Endodermal cell (in vitro differentiated cells): ENCODE measurements around the gene TTC7B. TPM values are rescaled to one million over a fixed set of nuclear protein-coding genes. Genes with fewer than 3 reads are reported as not detected.

ENCODE experiments used
- DNase-seq: peaks from one replicate; pipeline ENCODE4 v3.0.0-alpha.2; 2017
- H3K27ac ChIP-seq: 2 replicates; pipeline ENCODE4 v1.5.1; 2013; ENCODE audit warnings: mild to moderate bottlenecking, low read depth, low read length, moderate library complexity
- H3K27me3 ChIP-seq: 2 replicates; pipeline ENCODE4 v1.6.1; 2013; ENCODE audit warnings: mild to moderate bottlenecking, low read length, moderate library complexity; ENCODE audit not compliant: insufficient read depth, control insufficient read depth, poor library complexity, severe bottlenecking
- H3K36me3 ChIP-seq: 2 replicates; pipeline ENCODE4 v1.7.0; 2013; ENCODE audit warnings: mild to moderate bottlenecking, low read length, moderate library complexity; ENCODE audit not compliant: control insufficient read depth, insufficient read depth
- H3K4me1 ChIP-seq: one replicate; pipeline ENCODE4 v1.7.0; 2013; ENCODE audit warnings: low read length; ENCODE audit not compliant: control insufficient read depth, insufficient read depth
- H3K4me3 ChIP-seq: 2 replicates; pipeline ENCODE4 v1.5.1; 2013; ENCODE audit warnings: mild to moderate bottlenecking, low read length, moderate library complexity
- H3K9ac ChIP-seq: 2 replicates; pipeline ENCODE4 v1.6.1; 2013; ENCODE audit warnings: mild to moderate bottlenecking, low read length, moderate library complexity; ENCODE audit not compliant: poor library complexity, severe bottlenecking; ENCODE audit errors: extremely low read depth
- H3K9me3 ChIP-seq: 2 replicates; pipeline ENCODE4 v1.6.1; 2013; ENCODE audit warnings: mild to moderate bottlenecking, low read length, moderate library complexity; ENCODE audit not compliant: control insufficient read depth
- H3K27ac Mint-ChIP-seq: 2 replicates; pipeline ENCODE4 v1.8.0; 2020; ENCODE audit warnings: mixed read lengths
- H3K27me3 Mint-ChIP-seq: 2 replicates; pipeline ENCODE4 v1.8.0; 2021; ENCODE audit warnings: mild to moderate bottlenecking, mixed read lengths; ENCODE audit not compliant: insufficient read depth
- H3K36me3 Mint-ChIP-seq: 2 replicates; pipeline ENCODE4 v1.8.0; 2020; ENCODE audit warnings: low read depth, mixed read lengths
- H3K4me1 Mint-ChIP-seq: 2 replicates; pipeline ENCODE4 v1.8.0; 2020; ENCODE audit warnings: mixed read lengths
- H3K4me3 Mint-ChIP-seq: 2 replicates; pipeline ENCODE4 v1.8.0; 2020; ENCODE audit warnings: mild to moderate bottlenecking, moderate library complexity, mixed read lengths
- H3K9me3 Mint-ChIP-seq: 2 replicates; pipeline ENCODE4 v1.8.0; 2020; ENCODE audit warnings: mild to moderate bottlenecking, mixed read lengths
- WGBS, 2 experiments: methylation state at CpG; one replicate each; pipeline versions ENCODE4 v1.1.5 to v1.1.7; 2013; ENCODE audit warnings: missing lambda C conversion rate in 2 of 2, mixed read lengths in 1 of 2; ENCODE audit not compliant: insufficient coverage in 1 of 2, insufficient read length in 1 of 2; 5-methylcytosine and 5-hydroxymethylcytosine counted together
- total RNA-seq, 2 donors: library from RNA; stranded (reverse); fragmentation: NEBNext Ultra II Directional in 1 of 2; extraction: Animal tissue kit (Norgen Biotek cat#: 25700) in 1 of 2; gene quantifications; 2 replicates in 1 of 2; 3 replicates in 1 of 2; pipeline ENCODE4 v1.2.1, GENCODE V29; 2021
- TF ChIP-seq, protein P1 (sequence below): fragments of 200-600 bp; sonication (generic); conservative IDR thresholded peaks from 2 replicates; pipeline ENCODE4 v1.5.0; 2021; ENCODE audit warnings: antibody characterized with exemption, mild to moderate bottlenecking

Gene TTC7B
- total RNA-seq, 2 donors from 2014 or later, result 51.3 to 62.6 TPM

DNA sequence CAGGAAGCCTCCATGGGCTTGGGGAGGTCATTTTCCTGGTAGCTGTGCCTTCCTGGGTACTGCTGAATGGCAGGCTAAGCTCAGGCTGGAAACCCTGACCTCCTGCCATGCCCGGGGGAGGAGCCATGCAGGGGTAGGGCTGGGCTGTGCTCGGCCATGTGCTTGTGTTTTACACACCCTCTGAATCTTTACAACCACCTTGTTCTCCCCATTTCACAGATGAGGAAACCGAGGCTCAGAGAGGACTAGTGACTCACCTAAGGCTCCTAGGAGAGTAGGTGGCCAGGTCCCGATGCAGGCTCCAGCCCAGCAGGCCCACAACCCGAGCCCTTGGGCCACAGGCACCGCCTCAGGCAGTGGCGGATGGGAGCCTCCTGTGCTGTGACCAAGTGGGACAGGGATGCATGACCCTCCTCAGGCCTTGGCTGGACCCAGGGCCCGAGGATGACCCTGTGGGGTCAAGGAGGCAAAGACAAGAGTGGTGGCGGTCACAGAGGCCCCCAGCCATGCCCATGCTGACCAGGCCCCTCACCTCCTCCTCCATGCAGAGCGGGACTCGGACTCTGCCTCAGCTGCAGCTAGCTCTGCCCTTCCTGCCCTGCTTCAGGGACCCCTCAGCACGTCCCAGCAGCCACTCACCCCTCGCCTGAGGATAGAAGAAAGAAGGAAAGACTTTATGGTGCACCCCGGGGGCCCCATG is 283.3 kb downstream of the TTC7B start:
- 89 to 91% methylated on average over 7 to 14 of the region's 14 CpGs for WGBS, 2 experiments
- Histone ChIP-seq H3K9me3 (no peaks in the 10 kb centered on the region), H3K27ac (no peak overlapping the region), H3K9ac (no peak overlapping the region), H3K27me3 (no peaks in the 10 kb centered on the region), H3K36me3 (no peaks in the 10 kb centered on the region), H3K4me1 (no peaks in the 10 kb centered on the region), H3K4me3 (no peak overlapping the region)
- Mint-ChIP-seq H3K4me3 (no peak overlapping the region), H3K9me3 (peaks cover 3% of the 10 kb centered on the region), H3K27ac (no peak overlapping the region), H3K4me1 (peaks cover 3% of the 10 kb centered on the region), H3K36me3 (peaks cover 6% of the 10 kb centered on the region), H3K27me3 (no peaks in the 10 kb centered on the region)
- no peak for DNase-seq
- TF ChIP-seq, protein P1, sequence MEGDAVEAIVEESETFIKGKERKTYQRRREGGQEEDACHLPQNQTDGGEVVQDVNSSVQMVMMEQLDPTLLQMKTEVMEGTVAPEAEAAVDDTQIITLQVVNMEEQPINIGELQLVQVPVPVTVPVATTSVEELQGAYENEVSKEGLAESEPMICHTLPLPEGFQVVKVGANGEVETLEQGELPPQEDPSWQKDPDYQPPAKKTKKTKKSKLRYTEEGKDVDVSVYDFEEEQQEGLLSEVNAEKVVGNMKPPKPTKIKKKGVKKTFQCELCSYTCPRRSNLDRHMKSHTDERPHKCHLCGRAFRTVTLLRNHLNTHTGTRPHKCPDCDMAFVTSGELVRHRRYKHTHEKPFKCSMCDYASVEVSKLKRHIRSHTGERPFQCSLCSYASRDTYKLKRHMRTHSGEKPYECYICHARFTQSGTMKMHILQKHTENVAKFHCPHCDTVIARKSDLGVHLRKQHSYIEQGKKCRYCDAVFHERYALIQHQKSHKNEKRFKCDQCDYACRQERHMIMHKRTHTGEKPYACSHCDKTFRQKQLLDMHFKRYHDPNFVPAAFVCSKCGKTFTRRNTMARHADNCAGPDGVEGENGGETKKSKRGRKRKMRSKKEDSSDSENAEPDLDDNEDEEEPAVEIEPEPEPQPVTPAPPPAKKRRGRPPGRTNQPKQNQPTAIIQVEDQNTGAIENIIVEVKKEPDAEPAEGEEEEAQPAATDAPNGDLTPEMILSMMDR, result no peak

DNA sequence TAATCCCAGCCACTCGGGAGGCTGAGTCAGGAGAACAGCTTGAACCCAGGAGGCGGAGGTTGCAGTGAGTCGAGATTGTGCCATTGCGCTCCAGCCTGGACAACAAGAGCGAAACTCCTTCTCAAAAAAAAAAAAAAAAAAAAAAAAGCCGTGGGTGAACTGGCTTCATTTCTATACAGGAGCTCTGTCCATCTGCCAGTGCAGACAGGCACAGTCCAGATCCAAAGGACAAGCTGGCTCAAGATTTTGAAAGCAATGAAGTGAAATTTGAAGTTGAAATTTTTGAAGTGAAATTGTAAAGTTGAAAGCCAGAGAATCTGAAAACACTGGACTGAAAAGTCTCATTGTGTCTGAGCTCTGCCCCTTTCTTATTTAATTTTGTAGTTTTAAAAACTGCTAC is 284.7 kb downstream of the TTC7B start:
- WGBS, 2 experiments, result 96 to 100% methylated on average over 1 to 5 of the region's 6 CpGs
- Histone ChIP-seq H3K9ac (no peak overlapping the region), H3K27me3 (no peaks in the 10 kb centered on the region), H3K4me1 (no peaks in the 10 kb centered on the region), H3K9me3 (peaks cover 6% of the 10 kb centered on the region), H3K36me3 (no peaks in the 10 kb centered on the region), H3K4me3 (no peak overlapping the region), H3K27ac (no peak overlapping the region)
- no peak for DNase-seq
- no peak overlapping the region for H3K27ac Mint-ChIP-seq
- H3K36me3 Mint-ChIP-seq, result peaks cover 8% of the 10 kb centered on the region
- no peaks in the 10 kb centered on the region for H3K27me3 Mint-ChIP-seq
- H3K4me1 Mint-ChIP-seq, result peaks cover 3% of the 10 kb centered on the region
- TF ChIP-seq, protein P1, result no peak
- peaks cover 11% of the 10 kb centered on the region for H3K9me3 Mint-ChIP-seq
- H3K4me3 Mint-ChIP-seq, result no peak overlapping the region

DNA sequence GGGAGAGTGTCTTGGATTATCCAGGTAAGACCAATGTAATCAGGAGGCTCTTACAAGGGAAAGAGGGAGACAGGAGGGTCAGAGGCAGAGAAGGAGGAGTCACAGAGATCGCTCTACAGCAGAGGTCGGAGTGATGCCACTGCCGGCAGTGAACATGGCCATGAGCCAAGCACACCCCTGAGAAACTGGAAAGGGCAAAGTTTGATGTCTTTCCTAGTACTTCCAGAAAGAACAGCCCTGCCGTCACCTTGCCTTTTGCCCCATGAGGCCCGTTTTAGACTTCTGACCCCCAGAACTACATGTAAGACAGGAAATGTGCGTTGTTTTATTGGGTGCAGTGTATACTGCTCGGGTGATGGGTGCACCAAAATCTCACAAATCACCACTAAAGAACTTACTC is 285.7 kb downstream of the TTC7B start:
- no peak overlapping the region for H3K27ac Mint-ChIP-seq
- Histone ChIP-seq H3K9me3 (peaks cover 7% of the 10 kb centered on the region), H3K4me1 (no peaks in the 10 kb centered on the region), H3K36me3 (no peaks in the 10 kb centered on the region), H3K27ac (no peak overlapping the region), H3K9ac (no peak overlapping the region), H3K4me3 (no peak overlapping the region), H3K27me3 (no peaks in the 10 kb centered on the region)
- 95% methylated on average over 5 to 6 of the region's 7 CpGs for WGBS, 2 experiments
- no peak overlapping the region for H3K4me3 Mint-ChIP-seq
- peaks cover 8% of the 10 kb centered on the region for H3K36me3 Mint-ChIP-seq
- TF ChIP-seq, protein P1, result no peak
- peaks cover 2% of the 10 kb centered on the region for H3K4me1 Mint-ChIP-seq
- no peak for DNase-seq
- peaks cover 12% of the 10 kb centered on the region for H3K9me3 Mint-ChIP-seq
- no peaks in the 10 kb centered on the region for H3K27me3 Mint-ChIP-seq
